ENCODE data around the gene SYNDIG1.

Gene SYNDIG1

DNA sequence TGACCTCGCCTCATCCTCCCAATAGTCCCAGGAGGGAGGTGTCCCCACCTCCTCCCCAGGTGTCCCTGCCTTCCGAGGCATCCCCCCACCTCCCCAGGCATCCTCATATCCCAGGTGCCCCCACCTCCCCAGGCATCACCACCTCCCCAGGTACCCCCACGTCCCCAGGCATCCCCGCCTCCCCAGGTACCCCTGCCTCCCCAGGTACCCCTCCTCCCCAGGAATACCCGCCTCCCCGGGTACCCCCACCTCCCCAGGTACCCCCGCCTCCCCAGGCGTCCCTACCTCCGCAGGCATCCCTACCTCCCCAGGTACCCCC lies 198.9 kb downstream of the SYNDIG1 start:
- Mint-ChIP-seq H3K4me1 (no peaks in the 10 kb centered on the region), H3K4me3 (no peak overlapping the region), H3K9me3 (no peaks in the 10 kb centered on the region), H3K27me3 (no peaks in the 10 kb centered on the region), H3K27ac (no peak overlapping the region)
- DNase-seq, result no peak
- ATAC-seq, result peak; percentile 61

DNA sequence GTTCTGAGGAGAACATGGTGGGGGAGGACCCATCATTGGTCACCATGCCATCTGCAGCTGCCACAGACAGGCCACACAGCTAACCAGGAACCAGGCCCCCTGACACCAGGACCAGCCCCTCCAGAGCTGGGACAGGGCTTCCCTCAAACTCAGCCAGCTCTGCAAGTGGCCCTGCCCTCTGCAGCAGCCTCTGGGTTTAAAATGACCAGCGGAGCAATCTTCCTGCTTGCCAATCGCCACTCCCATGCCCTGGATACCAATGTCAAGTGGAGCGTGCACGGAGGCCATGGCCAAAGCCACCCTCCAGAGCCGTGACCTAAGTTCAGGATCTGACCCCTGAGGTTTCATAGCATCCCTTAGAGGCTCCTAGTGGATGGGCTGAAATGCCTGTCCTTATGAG lies 199.4 kb downstream of the SYNDIG1 start:
- no peak overlapping the region for H3K27ac Mint-ChIP-seq
- DNase-seq, result no peak
- no peak for ATAC-seq
- no peaks in the 10 kb centered on the region for H3K27me3 Mint-ChIP-seq
- no peaks in the 10 kb centered on the region for H3K4me1 Mint-ChIP-seq
- no peaks in the 10 kb centered on the region for H3K9me3 Mint-ChIP-seq
- no peak overlapping the region for H3K4me3 Mint-ChIP-seq

DNA sequence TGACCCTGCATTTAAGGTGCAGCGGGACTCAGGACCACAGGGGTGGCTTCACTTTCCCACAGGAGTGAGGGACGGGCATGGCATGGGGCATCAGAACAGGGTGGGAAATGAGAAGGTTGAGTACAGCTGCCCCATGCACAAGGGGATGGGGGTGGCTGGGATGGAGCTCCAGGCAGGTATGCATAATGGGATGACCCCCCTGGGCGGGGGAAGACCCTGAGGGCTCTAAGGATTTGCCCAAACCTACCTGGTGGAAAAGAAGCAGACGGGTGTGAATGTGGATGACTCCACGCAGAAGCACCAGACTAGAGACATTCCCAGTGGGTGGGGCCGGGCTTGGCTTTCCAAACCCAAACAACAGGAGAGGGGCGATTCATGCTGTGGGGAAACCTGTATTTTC lies 200.3 kb downstream of the SYNDIG1 start:
- no peaks in the 10 kb centered on the region for H3K9me3 Mint-ChIP-seq
- no peak for ATAC-seq
- H3K27ac Mint-ChIP-seq, result peak overlapping the region in 1 of 2 donors; percentile 82
- H3K27me3 Mint-ChIP-seq, result no peaks in the 10 kb centered on the region
- H3K4me3 Mint-ChIP-seq, result no peak overlapping the region
- no peak for DNase-seq
- H3K4me1 Mint-ChIP-seq, result no peaks in the 10 kb centered on the region

DNA sequence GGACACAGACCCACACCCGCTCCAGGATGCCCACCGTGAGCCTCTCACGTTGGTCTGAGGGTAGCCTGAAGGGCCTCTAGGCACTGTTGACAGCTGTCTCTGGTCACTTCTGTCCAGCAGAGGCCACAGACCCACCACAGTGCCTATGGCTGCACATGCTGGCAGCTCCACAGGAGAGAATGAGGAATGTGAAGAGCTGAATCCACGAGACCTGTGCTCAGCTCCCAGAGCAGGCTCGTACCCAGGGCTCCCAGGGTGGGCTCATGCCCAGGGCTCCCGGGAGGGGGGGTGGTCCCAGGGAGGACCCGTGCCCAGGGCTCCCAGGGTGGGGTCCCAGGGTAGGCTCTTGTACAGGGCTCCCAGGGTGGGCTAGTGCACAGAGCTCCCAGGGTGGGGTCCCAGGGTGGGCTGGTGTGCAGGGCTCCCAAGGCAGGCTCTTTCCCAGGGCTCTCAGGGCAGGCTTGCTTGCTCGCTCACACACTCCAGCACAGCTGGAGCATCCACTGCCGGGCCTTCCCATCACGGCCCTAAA lies 201.0 kb downstream of the SYNDIG1 start:
- Mint-ChIP-seq H3K4me1 (no peaks in the 10 kb centered on the region), H3K9me3 (no peaks in the 10 kb centered on the region)

DNA sequence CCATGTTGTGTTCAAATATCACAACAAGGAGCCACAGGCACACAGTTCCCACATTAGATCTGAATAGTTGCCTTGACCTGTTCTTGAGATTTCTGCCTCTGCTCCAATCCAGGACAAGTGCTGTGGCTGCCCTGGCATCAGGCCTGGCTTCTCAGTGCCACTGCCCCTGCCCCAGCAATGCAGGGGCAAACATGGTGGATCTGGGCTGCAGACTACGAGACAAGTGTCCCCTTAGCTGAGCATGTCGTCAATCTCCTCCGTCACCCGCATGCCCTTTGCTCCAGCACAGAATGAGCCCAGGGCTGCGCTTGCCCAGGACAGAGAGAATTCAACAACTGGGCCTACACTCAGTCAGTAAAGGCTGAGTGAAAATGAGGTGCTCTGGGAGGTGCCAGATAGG lies 201.6 kb downstream of the SYNDIG1 start:
- H3K27ac Mint-ChIP-seq, result no peak overlapping the region
- ATAC-seq, result no peak
- H3K9me3 Mint-ChIP-seq, result no peaks in the 10 kb centered on the region
- H3K4me1 Mint-ChIP-seq, result no peaks in the 10 kb centered on the region
- H3K4me3 Mint-ChIP-seq, result no peak overlapping the region
- H3K27me3 Mint-ChIP-seq, result no peaks in the 10 kb centered on the region
- no peak for DNase-seq

More for the DNA sequence above, 201.0 kb downstream of the SYNDIG1 start:
- no peak overlapping the region for H3K27ac Mint-ChIP-seq
- ATAC-seq, result peak; percentile 53
- DNase-seq, result no peak
- no peaks in the 10 kb centered on the region for H3K27me3 Mint-ChIP-seq
- H3K4me3 Mint-ChIP-seq, result no peak overlapping the region

DNA sequence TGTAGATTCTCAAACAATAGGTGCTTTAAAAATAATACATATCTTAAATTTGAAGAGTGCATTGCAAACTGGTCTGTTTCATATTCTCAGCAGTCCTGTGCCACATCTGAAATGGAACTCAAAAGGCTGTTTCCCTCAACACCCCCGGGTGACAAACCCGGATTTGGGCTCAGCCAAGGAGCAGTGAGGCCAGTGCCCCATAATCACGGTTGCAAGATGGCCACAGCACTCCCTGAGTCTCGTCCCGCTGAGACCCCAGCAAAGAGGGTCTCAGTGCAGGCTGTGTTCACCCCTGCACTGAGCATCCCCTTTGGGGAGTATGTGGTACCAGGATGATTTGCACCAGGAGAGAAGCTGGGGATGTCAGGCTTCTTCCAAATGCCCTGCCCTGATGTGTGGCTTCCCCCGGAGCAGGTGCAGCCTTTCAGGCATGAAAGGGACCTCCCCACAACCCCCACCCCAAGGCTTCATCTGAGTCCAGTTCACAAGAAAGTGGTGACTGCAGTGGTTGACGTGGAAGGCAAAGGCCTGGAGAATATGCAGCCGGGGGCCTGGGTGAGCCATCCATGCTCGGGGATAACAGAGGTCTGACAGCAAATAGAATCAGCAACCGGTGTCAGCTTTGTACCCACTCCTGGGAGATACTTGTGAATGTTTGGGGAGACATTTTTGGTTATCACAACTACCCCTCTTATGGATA lies 202.9 kb downstream of the SYNDIG1 start:
- H3K4me1 Mint-ChIP-seq, result no peaks in the 10 kb centered on the region

DNA sequence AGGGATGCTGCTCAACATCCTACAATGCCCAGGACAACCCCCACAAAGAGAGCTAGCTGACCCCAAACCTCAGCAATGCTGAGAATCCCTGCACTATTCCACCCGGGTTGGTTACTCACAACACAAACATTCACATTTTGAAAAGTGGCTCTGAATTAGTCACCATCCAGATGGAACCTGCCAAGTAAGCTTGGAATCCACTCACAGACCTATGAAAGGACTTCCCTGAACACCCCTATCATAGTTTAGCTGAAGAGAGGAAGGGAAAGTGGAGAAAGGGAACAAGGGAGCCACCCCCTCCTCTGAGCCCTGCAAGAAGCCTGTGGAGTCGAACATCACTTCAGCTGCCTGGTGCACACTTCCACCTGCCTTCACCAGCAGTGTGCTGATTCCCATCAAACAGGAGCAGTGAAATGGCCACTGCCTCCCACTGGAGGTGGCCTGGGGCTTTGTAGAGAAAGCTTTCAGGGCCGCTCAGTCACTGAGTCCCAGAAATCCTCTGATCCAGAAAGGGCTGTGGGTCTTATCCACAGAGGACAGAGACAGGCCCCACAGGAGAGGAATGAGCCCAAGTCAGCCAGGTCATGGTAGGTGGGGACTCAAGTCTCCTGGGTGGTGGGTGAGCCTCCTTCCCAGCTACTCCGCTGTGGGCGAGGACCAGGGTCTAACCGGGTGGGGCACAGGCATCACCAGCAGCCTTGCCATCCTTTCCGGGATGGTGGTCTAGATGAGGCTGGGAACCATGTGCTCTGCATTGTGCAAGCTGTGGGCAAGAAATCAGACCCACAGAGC lies 203.7 kb downstream of the SYNDIG1 start:
- DNase-seq, result no peak

More for the DNA sequence above, 202.9 kb downstream of the SYNDIG1 start:
- Mint-ChIP-seq H3K27me3 (no peaks in the 10 kb centered on the region), H3K27ac (no peak overlapping the region), H3K9me3 (no peaks in the 10 kb centered on the region), H3K4me3 (no peak overlapping the region)
- no peak for DNase-seq
- no peak for ATAC-seq

DNA sequence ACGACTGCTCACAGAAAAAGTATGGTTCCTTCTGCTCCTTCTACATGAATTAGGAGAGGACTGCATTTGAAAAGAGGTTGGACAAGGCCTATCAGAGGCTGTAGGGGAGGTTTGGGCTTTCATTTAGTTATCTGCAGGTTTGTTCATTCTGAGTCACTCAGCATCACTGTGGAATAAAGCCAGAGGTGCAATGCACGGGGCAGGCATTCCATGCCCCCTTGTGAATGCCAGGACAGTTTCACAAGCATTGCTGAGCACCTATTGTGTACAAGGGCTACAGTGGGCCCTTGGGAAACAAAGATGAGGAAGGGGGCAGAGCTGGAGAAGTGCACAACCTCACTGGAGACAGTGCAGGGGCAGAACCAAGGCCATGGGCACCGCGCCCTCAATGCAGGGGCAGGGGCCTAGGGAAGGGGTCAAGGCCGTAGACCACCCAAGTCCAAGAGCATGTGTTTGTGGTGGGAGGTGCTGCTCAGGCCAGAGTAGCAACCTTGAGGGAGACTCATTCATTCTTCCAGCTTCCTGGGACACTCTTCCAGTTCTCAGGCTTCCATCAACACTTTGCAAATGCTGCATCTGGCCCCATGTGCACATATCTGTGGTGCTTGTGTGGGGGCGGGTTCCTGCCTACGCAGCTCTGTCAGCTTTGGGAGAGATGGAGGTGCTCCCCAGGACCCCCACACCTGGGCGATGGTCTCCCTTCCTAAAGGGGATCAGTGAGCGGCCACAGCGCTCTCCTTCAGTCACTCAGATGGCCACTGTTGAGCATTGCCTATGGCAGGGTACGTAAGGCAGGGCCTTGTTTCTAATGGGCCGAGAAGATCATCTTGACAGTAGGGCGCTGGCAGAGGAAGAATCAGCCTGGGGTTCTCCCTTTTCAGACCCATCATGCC lies 204.5 kb downstream of the SYNDIG1 start:
- no peak for DNase-seq
- Mint-ChIP-seq H3K4me1 (no peaks in the 10 kb centered on the region), H3K9me3 (no peaks in the 10 kb centered on the region), H3K4me3 (no peak overlapping the region), H3K27me3 (no peaks in the 10 kb centered on the region), H3K27ac (no peak overlapping the region)
- ATAC-seq, result no peak

More for the DNA sequence above, 203.7 kb downstream of the SYNDIG1 start:
- H3K9me3 Mint-ChIP-seq, result no peaks in the 10 kb centered on the region
- ATAC-seq, result no peak
- H3K27me3 Mint-ChIP-seq, result no peaks in the 10 kb centered on the region
- no peaks in the 10 kb centered on the region for H3K4me1 Mint-ChIP-seq
- H3K4me3 Mint-ChIP-seq, result no peak overlapping the region
- peak overlapping the region in 1 of 2 donors; percentile 67 for H3K27ac Mint-ChIP-seq

DNA sequence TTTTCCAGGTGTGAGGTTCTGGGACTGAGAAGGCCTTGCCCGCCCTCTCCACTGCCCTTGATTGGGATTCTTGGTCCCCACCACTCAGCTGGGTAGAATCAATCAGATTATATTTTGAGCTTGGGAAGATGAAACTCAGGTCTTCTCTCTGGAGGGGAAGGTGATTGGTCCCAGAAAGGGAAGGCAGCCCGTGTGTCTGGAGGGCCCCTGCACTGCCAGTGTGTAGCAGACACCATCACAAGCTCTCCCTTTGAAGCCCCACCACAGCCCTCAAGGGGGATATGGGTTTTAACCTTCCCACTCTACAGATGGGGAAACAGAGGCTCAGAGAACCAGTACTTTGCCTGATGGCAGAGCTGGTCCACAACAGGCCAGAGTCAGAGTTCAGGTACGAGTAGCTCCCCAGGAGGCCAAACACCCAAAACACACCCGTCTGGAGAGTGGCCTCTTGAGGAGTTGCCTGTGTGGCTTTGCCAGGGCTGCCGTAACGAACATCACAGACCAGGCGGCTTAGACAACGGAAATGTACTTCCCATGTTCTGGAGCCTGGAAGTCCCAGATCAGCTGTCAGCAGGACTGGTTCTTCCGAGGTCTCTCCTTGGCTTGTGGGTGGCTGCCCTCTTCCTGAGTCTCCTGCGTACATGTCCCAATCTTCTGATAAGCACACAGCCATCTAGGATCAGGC lies 205.6 kb downstream of the SYNDIG1 start:
- Mint-ChIP-seq H3K27ac (no peak overlapping the region), H3K4me3 (no peak overlapping the region), H3K27me3 (no peaks in the 10 kb centered on the region), H3K9me3 (no peaks in the 10 kb centered on the region), H3K4me1 (no peaks in the 10 kb centered on the region)
- DNase-seq (no peak), ATAC-seq (no peak)

DNA sequence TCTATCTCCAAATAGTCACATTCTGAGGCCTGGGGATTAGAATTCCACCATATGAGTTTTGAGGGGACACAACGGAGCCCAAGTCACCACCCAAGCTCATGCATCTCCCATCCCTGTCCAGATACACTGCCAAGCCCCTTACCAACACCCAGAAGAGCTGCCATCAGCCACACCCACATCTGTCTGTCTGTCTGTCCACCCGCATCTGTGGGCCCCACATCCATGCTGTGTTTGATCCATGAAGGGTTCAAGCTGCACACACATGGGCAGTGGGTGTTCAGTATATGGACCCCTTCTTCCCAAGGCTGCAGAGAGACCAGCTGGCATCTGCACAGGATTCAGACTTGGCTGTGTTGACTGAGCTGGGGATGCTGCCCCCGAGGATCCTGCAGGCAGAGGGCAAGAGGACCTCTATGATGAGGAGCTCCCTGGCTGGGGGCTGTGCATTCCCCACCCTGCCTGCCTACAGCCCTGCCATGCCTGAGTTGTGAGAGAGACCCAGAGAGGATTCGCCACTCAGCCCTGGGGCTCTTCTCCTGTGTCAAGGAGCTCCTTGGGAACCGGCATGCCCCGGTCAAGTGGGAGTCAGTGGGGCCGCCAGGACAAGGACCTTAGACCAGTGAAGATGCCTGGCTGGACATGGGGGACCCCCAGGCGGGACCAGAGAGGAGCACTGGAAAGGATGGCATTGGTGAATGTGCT lies 206.4 kb downstream of the SYNDIG1 start:
- DNase-seq (no peak), ATAC-seq (no peak)
- Mint-ChIP-seq H3K27me3 (no peaks in the 10 kb centered on the region), H3K4me1 (no peaks in the 10 kb centered on the region), H3K4me3 (no peak overlapping the region), H3K9me3 (no peaks in the 10 kb centered on the region), H3K27ac (no peak overlapping the region)

DNA sequence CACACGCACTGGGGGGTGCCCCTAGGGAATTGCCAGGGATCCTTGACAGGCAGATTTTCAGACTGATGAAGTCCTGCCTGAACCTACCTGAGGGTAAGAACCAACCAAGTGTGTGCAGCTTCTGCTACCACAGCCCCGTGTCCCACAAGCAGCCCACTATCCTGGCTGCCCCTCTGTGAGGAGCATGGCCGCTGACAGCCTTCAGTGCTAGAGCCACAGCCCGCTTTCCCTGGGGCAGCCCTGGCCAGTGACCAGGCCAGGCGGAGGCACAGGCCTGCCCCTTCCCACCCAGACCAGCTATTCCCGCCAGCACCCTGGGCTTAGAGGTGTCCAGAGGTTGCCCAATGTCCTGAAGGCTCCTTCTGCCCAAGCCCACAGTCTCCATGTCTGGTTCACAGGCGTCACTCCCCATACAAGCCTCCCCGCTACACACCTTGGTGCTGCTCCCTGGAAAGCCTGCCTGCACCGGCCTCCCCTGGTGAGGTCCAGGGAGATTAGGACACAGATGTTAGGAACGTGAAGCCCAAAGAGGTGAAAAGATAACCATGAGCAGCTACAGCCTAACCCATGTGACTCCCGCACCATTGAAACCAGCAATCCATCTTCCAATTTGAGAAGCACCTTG lies 207.0 kb downstream of the SYNDIG1 start:
- H3K27me3 Mint-ChIP-seq, result no peaks in the 10 kb centered on the region
- no peaks in the 10 kb centered on the region for H3K9me3 Mint-ChIP-seq
- no peak overlapping the region for H3K27ac Mint-ChIP-seq
- H3K4me3 Mint-ChIP-seq, result no peak overlapping the region
- DNase-seq (no peak), ATAC-seq (no peak)
- H3K4me1 Mint-ChIP-seq, result no peaks in the 10 kb centered on the region

DNA sequence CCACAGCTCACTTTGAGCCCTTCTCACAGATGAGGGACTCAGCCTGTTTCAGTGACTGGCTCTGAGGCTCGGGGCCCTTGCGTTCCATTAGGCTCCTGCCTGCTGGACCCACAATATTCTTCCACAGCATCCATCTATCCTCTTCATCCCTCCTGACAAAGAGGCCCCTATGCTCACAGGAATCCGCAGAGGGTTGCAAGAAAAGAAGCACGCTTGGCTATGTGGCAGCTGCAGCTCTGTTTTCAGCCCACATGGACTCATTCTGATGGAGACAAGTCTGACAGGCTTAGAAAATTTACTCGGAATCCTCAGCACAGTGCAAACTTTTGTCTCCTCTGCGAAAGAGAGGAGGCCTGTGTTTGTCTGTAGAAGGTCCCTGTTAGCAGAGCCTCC lies 207.5 kb downstream of the SYNDIG1 start:
- Mint-ChIP-seq H3K27ac (no peak overlapping the region), H3K4me1 (no peaks in the 10 kb centered on the region), H3K4me3 (no peak overlapping the region), H3K27me3 (no peaks in the 10 kb centered on the region), H3K9me3 (no peaks in the 10 kb centered on the region)
- no peak for ATAC-seq
- DNase-seq, result no peak

DNA sequence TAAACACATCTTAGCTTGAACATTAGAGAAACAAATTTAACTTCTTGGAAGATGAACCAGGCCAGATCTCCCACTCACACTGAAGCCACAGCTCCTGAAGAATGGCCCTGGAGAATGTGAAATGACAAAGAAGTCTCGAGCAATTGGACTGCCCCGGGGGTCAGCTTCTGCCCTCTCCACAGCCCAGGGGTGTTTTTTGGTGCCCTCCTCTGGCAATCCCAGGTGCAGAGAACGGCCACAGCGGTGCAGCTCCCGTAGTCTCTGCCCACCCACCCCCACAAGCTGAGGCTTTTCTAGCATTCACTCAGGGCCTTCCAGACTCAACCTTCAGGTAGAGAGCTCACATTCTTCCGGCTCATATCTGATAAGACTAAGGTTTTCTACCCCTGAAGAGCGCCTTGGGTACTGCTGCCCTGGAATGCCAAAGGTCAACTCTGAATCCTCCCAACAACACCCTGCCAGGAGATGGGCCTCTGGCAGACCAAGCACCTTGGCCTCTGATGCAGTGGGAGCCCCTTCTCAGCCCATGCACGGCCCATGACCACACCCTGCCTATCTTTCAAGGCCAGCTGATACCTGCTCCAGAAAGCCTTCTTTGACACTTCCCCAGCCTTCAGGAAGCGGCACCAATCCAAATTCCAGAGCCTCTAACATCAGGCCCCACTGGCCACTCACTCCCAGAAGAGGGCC lies 208.3 kb downstream of the SYNDIG1 start:
- H3K27ac Mint-ChIP-seq, result no peak overlapping the region
- ATAC-seq, result no peak
- no peak for DNase-seq
- no peaks in the 10 kb centered on the region for H3K9me3 Mint-ChIP-seq
- no peaks in the 10 kb centered on the region for H3K27me3 Mint-ChIP-seq
- H3K4me3 Mint-ChIP-seq, result no peak overlapping the region
- no peaks in the 10 kb centered on the region for H3K4me1 Mint-ChIP-seq

All from stimulated activated naive CD8-positive, alpha-beta T cell treated with anti-CD3 and anti-CD28 coated beads, Interleukin-15, amount 100 ng/mL, for 72 hours (primary cell).